HG02798 (cell line): ENCODE measurements around the gene ASXL2.

Source experiments
- ATAC-seq: cut with Tn5 transposase; IDR thresholded peaks from one replicate; pipeline ENCODE4 v1.9.1; 2021; ENCODE audit warnings: mild to moderate bottlenecking; ENCODE audit not compliant: unreplicated experiment, poor library complexity

The ASXL2 gene

DNA sequence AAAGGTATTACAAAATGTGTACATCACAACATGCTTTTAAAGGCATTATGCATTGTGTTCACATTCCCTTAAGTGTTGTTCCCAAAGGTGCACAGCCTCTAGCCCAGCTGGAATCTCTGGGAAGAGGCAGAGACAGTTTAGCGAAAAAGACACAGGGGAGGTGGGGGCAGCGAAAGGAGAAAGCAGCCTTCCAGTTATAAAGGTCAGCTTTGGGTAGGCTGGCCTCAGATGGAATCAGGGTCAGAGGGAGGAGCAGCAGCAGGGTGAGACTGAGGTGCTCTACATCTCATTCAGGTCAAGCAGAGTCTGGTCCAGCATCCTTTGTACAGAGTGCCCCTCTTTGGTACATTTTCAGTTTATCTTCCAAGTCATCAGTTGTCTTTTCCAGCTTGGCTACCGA, 68.6 kb downstream of the ASXL2 start:
- no peak for ATAC-seq

DNA sequence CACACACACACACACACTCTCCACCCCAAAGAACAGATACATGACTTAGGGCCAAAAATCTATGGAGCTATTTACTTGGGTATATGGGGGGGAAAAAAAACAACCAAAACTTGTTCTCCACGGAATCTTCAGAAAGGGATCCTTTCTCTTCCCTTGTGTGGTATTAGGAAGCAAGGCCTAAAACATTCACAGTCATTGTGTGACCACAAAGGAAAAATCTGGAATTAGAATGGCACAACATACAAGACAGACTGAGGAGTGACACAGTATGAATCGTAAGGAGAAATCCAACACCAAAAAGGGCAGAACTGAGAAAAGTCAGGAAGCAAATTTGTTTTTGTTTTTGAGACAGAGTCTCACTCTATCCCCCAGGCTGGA, 70.3 kb downstream of the ASXL2 start:
- no peak for ATAC-seq

DNA sequence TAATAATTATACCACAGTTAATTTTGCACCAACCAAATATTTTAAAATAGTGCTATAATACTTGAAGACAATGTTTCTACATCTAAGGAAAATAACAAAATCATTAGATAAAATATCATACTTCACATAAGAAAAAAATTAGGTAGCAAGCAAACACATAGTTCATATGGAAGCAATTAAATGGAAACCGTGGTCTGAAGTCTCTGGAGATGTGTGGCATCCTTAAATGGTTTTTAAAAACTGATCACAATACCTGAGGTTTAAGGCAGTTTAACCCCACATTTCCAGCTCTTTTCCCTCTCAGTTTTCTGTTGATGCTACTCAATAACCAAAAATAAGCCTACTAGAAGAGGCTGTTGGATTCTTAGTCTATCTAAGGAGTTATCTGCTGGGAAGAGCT, 71.3 kb downstream of the ASXL2 start:
- no peak for ATAC-seq

DNA sequence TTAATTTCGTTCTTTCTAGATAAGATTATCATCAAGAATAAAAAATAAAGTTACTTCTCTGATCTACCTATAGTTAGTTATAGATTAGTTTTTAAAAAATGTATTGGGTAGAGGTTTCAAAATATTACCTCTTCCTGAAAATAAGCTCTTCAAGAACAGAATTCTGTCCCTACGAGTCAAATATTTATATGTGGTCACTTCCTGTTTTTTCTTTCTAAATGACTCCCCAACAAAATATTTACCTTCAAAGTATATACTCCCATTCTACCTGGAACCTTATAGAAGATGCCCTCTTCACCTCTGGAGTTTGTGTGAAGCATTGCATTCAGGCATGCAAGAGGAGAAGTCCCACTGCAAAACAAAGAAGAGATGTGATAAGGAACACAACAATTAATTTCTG, 72.3 kb downstream of the ASXL2 start:
- no peak for ATAC-seq

DNA sequence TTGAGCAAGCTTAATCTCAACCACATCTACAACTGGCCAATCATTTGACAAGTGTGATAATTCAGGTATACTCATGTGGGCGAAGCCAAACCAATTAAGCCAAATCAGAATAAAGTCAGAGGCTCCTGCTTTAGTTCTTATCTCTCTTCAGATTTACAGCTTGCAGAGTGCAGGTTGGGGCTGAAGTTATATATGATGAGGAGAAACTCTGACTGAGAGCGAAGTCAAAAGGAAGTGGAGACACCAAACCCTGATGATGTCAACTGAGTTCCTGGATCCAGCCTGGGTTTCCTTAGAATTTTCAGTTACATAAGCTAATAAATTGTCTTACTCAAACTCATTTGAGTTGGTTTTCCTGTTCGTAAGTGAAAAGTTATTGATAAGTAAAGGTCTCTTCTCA, 73.9 kb downstream of the ASXL2 start:
- ATAC-seq: no peak

DNA sequence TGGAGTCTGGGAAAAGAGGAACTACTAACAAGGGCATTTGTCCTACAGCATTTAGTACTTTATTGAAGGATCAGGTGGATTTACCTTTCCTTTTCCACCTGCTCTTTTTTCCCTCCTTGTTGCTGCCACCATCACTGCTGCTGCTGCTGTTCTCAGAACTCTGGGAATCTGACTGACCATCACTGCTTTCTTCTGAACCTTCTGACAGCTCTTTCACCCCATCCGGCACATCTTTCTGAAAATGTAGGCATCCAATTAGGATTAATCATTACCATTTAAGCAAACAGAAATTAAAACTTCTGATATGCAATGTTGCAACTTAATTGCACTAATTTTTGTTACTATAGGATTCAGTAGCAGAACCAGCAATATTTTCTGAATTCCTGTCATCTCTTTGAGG, 79.0 kb downstream of the ASXL2 start:
- ATAC-seq: no peak

DNA sequence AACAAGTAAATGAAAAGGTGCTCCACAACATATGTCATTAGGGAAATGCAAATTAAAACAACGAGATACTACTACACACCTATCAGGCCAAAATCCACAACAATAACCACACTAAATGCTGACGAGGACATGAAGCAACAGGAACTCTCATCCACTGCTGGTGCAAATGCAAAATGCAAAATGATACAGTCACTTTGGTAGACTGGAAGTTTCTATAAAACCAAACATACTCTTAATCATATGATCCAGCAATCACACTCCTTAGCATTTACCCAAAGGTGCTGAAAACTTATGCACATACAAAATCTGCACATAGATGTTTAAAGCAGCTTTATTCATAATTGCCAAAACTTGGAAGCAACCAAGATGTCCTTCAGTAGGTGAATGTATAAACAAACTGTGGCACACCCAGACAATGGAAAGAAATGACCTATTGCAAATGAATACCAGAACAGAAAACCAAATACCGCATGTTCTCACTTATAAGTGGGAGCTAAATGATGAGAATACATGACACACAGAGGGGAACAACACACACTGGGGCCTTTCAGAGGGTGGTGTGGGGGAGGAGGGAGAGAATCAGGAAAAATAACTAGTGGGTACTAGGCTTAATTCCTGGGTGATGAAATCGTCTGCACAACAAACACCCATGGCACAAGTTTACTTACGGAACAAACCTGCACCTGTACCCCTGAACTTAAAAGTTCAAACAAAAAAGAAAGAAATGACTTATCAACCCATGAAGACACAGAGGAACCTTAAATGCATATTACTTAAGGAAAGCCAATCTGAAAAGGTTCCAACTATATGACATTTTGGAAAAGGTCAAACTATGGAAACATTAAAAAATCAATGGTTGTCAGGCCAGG, 80.4 kb downstream of the ASXL2 start:
- ATAC-seq: no peak

DNA sequence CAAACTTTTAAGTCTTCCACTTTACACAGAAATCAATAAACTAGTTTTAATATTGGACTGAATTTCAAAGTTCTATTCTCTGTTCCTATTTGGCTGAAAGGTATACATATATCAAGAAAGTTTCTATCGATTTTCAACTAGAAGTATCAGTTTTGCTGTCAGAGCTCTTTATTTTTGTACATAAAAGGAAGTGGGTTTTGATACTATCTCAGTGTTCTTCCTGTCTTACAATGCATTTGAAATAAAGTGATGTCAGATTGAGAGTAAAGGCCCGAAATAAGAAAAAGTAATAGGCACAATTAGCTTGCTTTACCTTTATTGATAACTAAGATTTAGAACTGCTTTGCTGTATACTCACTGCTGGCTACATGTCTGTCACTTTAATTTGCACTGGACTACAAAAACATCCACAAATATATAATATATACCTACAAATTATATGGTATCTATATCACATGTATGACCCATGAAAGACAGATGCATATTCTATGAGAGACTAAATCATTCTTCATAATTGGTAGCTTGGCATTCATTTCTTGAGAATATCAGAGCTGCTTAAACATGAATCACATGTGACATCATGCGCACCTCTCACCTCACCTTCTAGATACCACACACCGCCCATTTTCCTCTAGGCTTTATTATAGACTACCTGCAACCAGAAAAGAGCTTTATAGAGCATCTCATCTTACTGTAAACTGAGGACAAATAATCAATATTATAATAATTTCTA, 83.6 kb downstream of the ASXL2 start:
- ATAC-seq: no peak

DNA sequence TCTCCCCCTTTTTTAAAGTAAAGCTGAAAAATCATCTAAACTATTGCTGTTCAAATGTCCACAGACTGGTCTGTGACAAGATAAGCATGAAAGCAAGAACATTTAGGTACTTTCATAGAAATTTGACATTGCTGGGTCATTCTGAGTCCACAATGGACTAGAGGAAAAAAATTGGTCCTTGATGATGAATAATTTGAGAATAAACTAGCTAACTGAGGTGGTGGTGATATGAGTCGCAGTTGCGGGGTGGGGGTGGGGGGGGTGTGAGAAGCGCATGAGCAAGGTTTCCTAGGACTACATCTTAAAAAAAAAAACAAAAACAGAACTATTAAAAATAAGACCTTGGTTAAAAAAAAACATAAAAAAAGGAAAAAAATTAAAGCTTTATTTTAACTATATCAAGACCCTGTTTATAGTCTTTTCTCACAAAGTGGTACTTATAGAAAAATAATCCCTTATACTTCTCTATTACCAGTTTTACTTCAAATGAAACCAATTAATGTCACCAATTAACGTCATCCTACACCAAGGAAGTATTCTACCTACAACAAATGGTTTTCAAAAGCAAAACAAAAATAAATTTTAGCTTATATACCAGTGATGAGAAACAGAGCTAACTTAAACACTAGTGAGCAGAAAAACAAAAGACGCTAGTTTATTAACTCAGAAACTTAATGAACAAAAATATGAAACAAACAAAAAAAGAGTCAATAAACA, 88.1 kb downstream of the ASXL2 start:
- ATAC-seq: no peak

DNA sequence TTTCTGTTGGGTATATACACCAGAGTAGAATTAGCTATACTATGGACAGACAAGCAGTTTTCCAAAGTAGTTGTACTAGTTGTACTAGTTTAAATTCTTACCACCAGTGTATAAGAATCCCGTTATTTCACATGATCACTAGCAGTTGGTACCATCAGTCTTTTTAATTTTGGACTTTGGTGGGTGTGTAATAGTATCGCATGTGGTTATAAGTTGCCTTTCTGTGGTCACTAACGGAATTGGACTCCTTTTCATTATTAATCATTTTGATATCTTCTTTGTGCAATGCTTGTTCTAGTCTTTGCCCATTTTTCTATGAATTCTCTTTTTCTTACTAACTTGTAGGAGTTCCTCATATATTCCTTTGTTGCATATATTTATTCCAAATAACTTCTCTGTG, 89.8 kb downstream of the ASXL2 start:
- ATAC-seq: no peak

DNA sequence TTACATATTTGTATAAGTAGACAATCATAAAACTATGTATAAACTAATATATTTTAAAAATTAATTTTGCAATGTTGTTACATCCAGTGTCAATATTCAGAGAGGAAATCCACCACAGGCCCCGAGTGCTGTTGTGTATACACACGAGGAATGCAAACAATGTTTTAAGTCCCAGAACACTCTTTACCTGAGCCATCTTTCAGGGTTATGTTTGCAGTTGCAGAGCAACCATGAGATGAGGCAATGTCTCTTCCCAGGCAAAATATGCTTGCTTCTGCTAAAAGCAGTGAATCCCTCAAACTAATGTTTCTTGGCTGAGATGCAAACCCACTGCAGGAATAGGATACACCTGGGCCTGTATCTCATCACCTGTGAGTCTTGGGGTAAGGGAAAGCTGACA, 91.3 kb downstream of the ASXL2 start:
- no peak for ATAC-seq

DNA sequence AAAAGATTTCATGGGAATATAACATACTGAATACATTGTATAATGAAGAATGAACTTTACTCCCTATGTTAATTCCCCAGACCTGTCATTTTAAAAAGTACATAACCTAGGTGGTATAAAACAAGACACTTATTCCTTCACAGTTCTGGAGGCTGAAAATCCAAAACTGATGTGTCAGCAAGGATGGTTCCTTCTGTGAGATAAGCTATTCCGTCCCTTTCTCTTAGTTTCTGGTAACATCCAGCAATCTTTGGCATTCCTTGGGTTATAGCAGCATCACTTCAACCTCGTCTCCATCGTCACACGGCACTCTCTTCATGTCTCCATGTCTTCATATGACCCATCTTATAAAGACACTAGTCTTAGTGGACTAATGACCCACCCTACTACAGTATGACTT, 93.9 kb downstream of the ASXL2 start:
- no peak for ATAC-seq

DNA sequence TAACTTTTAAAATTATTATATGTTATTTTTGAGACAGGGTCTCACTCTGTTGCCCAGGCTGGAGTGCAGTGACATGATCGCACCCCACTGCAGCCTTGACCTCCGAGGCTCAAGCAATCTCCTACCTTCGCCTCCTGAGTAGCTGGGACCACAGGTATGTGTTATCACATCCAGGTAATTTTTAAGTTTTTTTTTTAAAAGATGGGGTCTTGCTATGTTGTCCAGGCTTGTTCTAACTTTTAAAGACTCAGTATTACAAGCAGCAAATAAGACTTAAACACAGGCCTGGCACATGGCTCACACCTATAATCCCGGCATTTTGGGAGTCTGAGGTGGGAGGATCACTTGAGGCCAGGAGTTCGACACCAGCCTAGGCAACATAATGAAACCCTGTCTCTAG, 101.2 kb downstream of the ASXL2 start:
- no peak for ATAC-seq

DNA sequence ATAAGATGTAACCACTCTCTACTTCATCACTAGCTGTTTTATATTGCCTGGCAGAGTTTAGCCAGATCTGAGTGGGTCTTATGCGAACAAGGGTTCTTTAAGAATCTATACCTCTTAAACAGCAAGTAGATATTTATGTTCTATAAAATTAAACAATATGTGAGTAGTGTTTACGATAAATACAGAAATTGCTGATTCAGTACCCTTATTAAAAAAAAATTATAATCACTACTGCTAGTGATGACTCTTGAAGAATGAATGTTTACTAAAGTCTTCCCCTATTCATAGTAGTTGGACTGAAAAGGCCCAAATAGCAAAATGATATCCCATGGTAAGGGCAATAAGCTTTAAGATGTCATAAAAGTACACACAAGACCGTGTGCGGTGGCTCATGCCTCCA, 106.2 kb downstream of the ASXL2 start:
- no peak for ATAC-seq

DNA sequence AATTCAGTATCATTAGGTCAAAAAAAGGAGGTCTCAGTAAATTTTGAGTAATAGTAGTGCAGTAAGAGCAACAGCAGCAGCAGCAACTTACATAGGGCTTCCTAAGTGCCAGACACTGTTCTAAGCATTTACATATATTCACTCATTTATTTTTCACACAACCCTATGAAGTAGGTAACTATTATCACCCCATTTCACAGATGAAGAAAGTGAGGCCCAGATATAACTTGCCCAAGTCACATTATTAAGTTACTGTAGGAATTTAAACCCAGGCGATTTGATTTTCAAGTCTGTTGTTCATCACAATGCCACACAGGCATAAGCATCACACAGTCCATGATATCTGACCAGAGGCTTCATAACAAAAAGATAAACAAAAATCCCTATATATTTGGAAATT, 114.7 kb downstream of the ASXL2 start:
- no peak for ATAC-seq

DNA sequence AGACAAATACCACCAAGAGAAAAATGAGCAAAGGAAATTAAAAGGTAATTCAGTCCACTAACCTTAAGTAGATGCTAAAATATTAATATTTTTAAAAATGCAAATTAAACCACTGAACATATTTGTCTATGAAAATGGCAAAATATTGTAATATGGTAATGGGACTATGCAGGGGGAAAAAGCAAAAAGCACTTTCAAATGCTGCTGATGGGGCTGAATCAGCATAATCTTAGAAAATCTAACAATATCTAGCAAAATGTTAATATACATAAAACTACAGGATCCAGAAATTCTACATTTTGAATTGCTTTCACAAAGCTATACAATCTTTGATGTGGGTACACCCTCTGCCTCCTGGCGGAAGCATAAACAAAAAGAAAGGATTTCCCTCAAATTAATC, 118.0 kb downstream of the ASXL2 start:
- ATAC-seq: no peak

DNA sequence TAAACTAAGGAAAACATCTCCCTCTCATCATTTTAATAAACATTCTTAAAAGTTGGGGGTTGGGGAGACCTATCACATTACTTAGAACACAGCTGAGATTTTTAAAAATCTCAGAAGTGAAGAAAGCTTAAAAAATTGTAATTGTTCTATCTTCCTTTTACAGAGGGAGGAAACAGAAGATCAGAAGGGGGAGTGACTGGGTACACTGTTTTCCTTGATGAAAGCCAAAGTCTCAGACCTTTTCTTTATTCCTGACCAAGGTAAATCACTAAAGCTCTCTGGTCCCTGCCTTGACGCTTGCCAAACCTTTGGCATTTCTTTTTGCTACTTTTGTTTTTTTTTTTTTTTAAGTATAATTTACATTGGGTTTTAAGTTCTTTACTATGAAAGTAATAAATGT, 119.9 kb downstream of the ASXL2 start:
- no peak for ATAC-seq

DNA sequence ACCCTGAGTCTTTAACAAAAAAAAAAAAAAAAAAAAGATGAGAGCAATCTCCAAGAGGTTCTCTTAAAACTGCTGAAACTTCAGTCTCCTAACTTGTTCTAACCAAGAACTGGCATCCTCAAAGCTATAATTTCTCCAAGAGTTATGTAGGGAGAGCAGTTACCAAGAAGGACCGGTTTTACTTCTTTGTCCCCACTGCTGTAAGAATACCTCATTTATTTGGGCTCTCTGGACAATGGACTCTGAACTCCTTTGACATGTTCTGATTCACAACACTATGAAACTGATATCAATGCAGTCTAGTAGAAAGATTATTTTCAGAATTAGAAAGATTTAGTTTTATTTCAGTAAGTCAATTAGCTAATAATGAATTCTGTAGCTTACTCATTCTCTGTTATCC, 120.4 kb downstream of the ASXL2 start:
- ATAC-seq: no peak

DNA sequence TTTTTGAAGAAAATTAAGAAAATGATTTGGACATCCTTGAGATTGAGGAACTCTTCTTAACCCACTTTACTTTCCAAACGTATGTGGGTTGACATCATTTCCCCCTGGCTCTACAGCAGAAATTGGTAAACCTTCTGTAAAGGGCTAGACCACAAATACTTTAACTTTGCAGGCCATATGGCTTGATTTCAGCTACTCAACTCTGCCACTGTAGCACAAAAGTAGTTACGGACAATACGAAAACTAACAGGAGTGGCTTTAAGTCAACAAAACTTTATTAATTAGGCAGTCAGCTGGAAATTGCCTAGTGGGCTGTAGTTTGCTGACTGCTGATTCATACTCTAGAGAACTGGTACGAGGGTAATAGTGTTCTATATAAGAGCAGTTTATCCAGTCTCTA, 121.8 kb downstream of the ASXL2 start:
- ATAC-seq: no peak

DNA sequence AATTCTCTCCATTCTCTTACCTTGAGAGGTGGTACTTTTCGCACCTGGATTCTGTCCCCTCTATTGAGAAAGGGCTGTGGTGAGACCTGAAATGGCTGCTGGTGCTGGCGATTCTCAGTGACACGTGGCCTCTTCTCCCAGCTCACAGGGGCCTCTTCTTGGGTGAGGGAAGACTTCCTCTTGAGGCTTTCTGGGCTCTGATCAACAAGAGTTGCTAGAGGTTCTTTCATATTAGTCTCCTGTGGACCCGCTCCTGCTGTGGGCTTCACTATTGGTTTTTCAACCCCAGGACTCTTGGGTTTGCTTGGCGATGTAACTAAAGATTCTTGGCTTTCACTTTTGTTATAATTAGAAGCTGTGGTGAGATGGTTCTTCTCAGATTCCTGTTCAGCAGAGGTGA, 128.6 kb downstream of the ASXL2 start:
- ATAC-seq: no peak

DNA sequence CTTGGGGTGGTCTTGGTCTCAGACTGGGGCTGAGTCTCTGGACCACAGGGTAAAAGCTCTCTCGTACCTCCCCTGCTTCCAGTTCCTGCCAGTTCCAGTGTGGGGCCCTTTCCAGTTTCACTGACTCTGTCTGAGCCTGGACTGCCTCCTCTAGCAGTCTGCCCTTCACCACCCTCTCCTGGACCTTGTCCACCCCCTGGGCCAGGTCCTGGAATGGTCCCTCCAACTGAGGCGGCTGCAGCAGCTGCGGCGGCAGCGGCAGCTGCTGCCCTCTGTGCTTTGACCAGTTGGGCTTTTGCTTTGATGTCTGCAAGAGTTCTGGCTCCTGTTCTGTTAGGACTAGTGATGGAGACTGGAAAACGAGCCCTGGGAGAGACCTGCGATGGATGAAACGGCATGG, 134.2 kb downstream of the ASXL2 start:
- ATAC-seq: no peak
